Astrocyte (in vitro differentiated cells and primary cell): ENCODE data around the gene RANBP10. TPM values are rescaled to one million over a fixed set of nuclear protein-coding genes. Genes with fewer than 3 reads are reported as not detected.

Experiments
- DNase-seq: peaks from one replicate; pipeline ENCODE4 v3.0.0-alpha.2; 2010; ENCODE audit warnings: low read depth
- FAIRE-seq: peaks from 2 replicates; lab custom pipeline; 2011; peaks lifted over from hg19 to GRCh38; lab: Jason Lieb, UNC
- H2AFZ ChIP-seq: 2 replicates; pipeline ENCODE4 v1.6.0; 2012; ENCODE audit warnings: low read depth, low read length, inconsistent platforms
- H3K27ac ChIP-seq: 2 replicates; pipeline ENCODE4 v1.5.1; 2011; ENCODE audit warnings: low read depth, low read length, inconsistent platforms
- H3K27me3 ChIP-seq: 2 replicates; pipeline ENCODE4 v1.6.0; 2011; ENCODE audit warnings: low read length, inconsistent platforms; ENCODE audit not compliant: insufficient read depth
- H3K36me3 ChIP-seq: 2 replicates; pipeline ENCODE4 v1.5.1; 2011; ENCODE audit warnings: low read length, inconsistent platforms; ENCODE audit not compliant: insufficient read depth
- H3K4me1 ChIP-seq: 2 replicates; pipeline ENCODE4 v1.5.1; 2011; ENCODE audit warnings: low read length, inconsistent platforms; ENCODE audit not compliant: insufficient read depth
- H3K4me2 ChIP-seq: 2 replicates; pipeline ENCODE4 v1.6.0; 2012; ENCODE audit warnings: low read length, inconsistent platforms
- H3K4me3 ChIP-seq: 2 replicates; pipeline ENCODE4 v1.5.1; 2011; ENCODE audit warnings: low read depth, mild to moderate bottlenecking, low read length, inconsistent platforms; ENCODE audit not compliant: insufficient read depth
- H3K79me2 ChIP-seq: 2 replicates; pipeline ENCODE4 v1.6.0; 2012; ENCODE audit warnings: mild to moderate bottlenecking, low read length, inconsistent platforms; ENCODE audit not compliant: insufficient read depth
- H3K9ac ChIP-seq: 2 replicates; pipeline ENCODE4 v1.6.0; 2012; ENCODE audit warnings: mild to moderate bottlenecking, low read length, inconsistent platforms
- H3K9me3 ChIP-seq: 2 replicates; pipeline ENCODE4 v1.5.1; 2012; ENCODE audit warnings: low read depth, mild to moderate bottlenecking, low read length, inconsistent platforms; ENCODE audit not compliant: insufficient read depth
- H4K20me1 ChIP-seq: 2 replicates; pipeline ENCODE4 v1.6.0; 2012; ENCODE audit warnings: low read length, inconsistent platforms; ENCODE audit not compliant: insufficient read depth
- H3K27ac Mint-ChIP-seq: one replicate; pipeline ENCODE4 v1.8.0; 2021; ENCODE audit warnings: mild to moderate bottlenecking, mixed read lengths; ENCODE audit not compliant: unreplicated experiment
- H3K27me3 Mint-ChIP-seq: one replicate; pipeline ENCODE4 v1.8.0; 2021; ENCODE audit warnings: low read depth, mixed read lengths; ENCODE audit not compliant: unreplicated experiment
- H3K36me3 Mint-ChIP-seq: one replicate; pipeline ENCODE4 v1.8.0; 2021; ENCODE audit warnings: low read depth, mixed read lengths; ENCODE audit not compliant: unreplicated experiment
- H3K4me1 Mint-ChIP-seq: one replicate; pipeline ENCODE4 v1.8.0; 2021; ENCODE audit warnings: low read depth, mixed read lengths; ENCODE audit not compliant: unreplicated experiment
- H3K4me3 Mint-ChIP-seq: one replicate; pipeline ENCODE4 v1.8.0; 2021; ENCODE audit warnings: mild to moderate bottlenecking, moderate library complexity, mixed read lengths; ENCODE audit not compliant: unreplicated experiment
- H3K9me3 Mint-ChIP-seq: one replicate; pipeline ENCODE4 v1.8.0; 2021; ENCODE audit warnings: mild to moderate bottlenecking, mixed read lengths; ENCODE audit not compliant: unreplicated experiment
- EZH2 ChIP-seq: IDR thresholded peaks from 2 replicates; pipeline ENCODE4 v1.6.1; 2012; ENCODE audit warnings: mild to moderate bottlenecking, low read length, inconsistent platforms; ENCODE audit not compliant: insufficient read depth
- total RNA-seq: library from RNA; stranded (reverse); gene quantifications from 2 replicates; pipeline ENCODE4 v1.2.1, GENCODE V29; 2021
- TF ChIP-seq, protein P1 (sequence below): IDR thresholded peaks from 2 replicates; pipeline ENCODE4 v1.5.1; 2011; ENCODE audit warnings: low read depth, mild to moderate bottlenecking, inconsistent platforms, low read length, moderate library complexity; ENCODE audit not compliant: insufficient read depth

The RANBP10 gene
- total RNA-seq, 1 donor from 2014 or later: 14.2 TPM

DNA sequence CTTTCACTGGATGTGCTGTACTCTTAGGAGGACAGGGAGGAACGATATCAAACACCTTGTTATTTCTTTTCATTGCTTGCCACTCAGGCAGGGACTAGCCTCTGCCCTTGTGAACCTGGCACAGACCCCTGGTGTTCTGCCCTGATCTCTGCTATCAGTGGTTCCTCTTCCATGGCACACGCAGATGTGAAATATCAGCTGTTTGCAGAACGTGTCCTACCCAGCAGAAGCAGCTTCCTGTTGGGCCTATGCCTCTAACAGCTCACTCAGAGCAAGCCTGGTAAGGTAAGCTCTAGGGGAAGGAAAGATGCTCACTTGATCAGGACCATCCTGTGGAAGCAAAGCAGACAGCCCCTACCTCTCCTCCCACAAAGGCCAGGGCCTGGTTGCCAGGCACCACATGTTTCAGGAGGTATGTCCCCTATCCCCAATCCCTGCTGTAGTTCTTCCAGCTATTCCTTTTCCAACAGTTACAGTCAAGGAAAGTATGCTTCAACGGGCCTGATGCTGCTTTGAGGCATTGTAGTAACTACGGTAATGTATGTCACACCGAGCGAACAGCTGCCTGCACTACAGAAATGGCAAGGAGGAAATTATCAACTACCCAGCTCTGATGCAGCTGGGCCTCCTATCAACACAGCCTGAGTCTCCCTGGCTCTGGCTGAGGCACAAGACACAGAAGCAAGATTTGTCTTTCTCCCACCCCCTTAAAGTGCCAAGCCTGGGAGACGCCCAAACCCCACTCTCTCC, 46.0 kb downstream of the RANBP10 start:
- peak overlapping the region; percentile 42 for H3K27ac Mint-ChIP-seq
- H3K9ac ChIP-seq: no peak overlapping the region

DNA sequence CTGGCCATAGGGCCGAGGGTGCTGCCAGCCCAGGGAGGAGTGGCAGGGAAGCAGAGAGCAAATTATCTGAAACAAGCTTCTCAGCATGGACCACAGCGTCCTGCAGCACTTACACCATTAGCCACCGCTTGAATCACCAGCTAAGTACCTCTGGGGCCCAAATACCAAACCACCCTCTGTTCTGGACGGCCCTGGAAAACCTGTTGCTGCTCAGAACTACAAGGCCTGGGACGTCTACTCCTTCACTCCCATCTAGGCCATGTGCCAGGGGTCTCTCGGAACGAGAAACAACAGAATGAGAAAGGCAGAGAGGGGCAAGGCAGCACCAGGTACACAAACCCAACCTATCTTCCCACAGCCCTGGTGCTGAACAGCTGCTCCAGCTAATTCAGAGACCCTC, 47.4 kb downstream of the RANBP10 start:
- Mint-ChIP-seq H3K4me1 (peaks cover 1% of the 10 kb centered on the region), H3K4me3 (no peak overlapping the region), H3K9me3 (no peaks in the 10 kb centered on the region), H3K27ac (no peak overlapping the region), H3K27me3 (no peaks in the 10 kb centered on the region), H3K36me3 (peaks cover 8% of the 10 kb centered on the region)
- Histone ChIP-seq H3K36me3 (no peaks in the 10 kb centered on the region), H4K20me1 (peaks cover 50% of the 10 kb centered on the region), H2AFZ (no peak overlapping the region), H3K9ac (no peak overlapping the region), H3K4me3 (no peak overlapping the region), H3K27ac (no peak overlapping the region), H3K79me2 (peaks cover 12% of the 10 kb centered on the region), H3K9me3 (no peaks in the 10 kb centered on the region), H3K4me2 (no peak overlapping the region), H3K4me1 (no peaks in the 10 kb centered on the region), H3K27me3 (no peaks in the 10 kb centered on the region)
- DNase-seq (no peak), FAIRE-seq (no peak)
- TF ChIP-seq EZH2: no peak
- TF ChIP-seq, protein P1, sequence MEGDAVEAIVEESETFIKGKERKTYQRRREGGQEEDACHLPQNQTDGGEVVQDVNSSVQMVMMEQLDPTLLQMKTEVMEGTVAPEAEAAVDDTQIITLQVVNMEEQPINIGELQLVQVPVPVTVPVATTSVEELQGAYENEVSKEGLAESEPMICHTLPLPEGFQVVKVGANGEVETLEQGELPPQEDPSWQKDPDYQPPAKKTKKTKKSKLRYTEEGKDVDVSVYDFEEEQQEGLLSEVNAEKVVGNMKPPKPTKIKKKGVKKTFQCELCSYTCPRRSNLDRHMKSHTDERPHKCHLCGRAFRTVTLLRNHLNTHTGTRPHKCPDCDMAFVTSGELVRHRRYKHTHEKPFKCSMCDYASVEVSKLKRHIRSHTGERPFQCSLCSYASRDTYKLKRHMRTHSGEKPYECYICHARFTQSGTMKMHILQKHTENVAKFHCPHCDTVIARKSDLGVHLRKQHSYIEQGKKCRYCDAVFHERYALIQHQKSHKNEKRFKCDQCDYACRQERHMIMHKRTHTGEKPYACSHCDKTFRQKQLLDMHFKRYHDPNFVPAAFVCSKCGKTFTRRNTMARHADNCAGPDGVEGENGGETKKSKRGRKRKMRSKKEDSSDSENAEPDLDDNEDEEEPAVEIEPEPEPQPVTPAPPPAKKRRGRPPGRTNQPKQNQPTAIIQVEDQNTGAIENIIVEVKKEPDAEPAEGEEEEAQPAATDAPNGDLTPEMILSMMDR: no peak

More for the DNA sequence above, 46.0 kb downstream of the RANBP10 start:
- Histone ChIP-seq H2AFZ (no peak overlapping the region), H3K27me3 (no peaks in the 10 kb centered on the region), H4K20me1 (peaks cover 43% of the 10 kb centered on the region), H3K4me2 (no peak overlapping the region), H3K4me1 (no peaks in the 10 kb centered on the region), H3K4me3 (no peak overlapping the region), H3K79me2 (peaks cover 12% of the 10 kb centered on the region), H3K36me3 (no peaks in the 10 kb centered on the region), H3K9me3 (no peaks in the 10 kb centered on the region), H3K27ac (no peak overlapping the region)
- FAIRE-seq (no peak), DNase-seq (no peak)
- Mint-ChIP-seq H3K4me1 (peaks cover 1% of the 10 kb centered on the region), H3K27me3 (no peaks in the 10 kb centered on the region), H3K36me3 (peaks cover 12% of the 10 kb centered on the region), H3K9me3 (no peaks in the 10 kb centered on the region), H3K4me3 (no peak overlapping the region)
- TF ChIP-seq, protein P1: no peak
- no peak for TF ChIP-seq EZH2

DNA sequence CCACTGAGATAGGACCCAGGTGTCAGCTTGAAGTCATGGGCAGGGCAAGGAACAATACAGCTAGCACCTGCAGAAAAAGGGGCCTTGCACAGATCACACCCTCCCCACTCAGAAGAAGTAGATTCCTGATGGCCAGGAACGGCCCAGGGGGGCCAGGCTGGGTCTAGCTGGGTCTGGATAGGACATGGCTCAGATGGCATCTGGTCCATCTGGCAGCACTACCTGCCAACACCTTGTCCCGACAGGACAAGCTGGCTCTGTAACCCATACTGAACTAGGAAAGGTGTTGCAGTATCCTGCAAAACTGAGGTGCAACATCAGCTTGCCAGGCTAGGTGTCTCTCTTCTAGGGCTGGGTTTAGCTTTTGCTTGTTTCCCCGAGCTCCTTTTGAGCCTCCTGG, 48.4 kb downstream of the RANBP10 start:
- no peak for FAIRE-seq
- no peak for DNase-seq
- no peaks in the 10 kb centered on the region for H3K36me3 ChIP-seq
- Mint-ChIP-seq H3K27ac (no peak overlapping the region), H3K27me3 (no peaks in the 10 kb centered on the region), H3K9me3 (no peaks in the 10 kb centered on the region), H3K4me1 (peaks cover 1% of the 10 kb centered on the region), H3K4me3 (no peak overlapping the region), H3K36me3 (peaks cover 12% of the 10 kb centered on the region)
- H3K27ac ChIP-seq: no peak overlapping the region
- H3K4me1 ChIP-seq: no peaks in the 10 kb centered on the region
- H3K27me3 ChIP-seq: no peaks in the 10 kb centered on the region
- no peaks in the 10 kb centered on the region for H3K9me3 ChIP-seq
- no peak overlapping the region for H2AFZ ChIP-seq
- no peak overlapping the region for H3K4me2 ChIP-seq
- H3K79me2 ChIP-seq: peaks cover 12% of the 10 kb centered on the region
- no peak for TF ChIP-seq EZH2
- TF ChIP-seq, protein P1: no peak
- H4K20me1 ChIP-seq: peaks cover 48% of the 10 kb centered on the region
- H3K9ac ChIP-seq: no peak overlapping the region
- H3K4me3 ChIP-seq: no peak overlapping the region
